Tibial nerve (tissue), 4 donors: Measurements from ENCODE around the gene COL1A2. TPM values are rescaled to one million over a fixed set of nuclear protein-coding genes. Genes with fewer than 3 reads are reported as not detected.

Source experiments
- DNase-seq, 2 donors: peaks; one replicate each; pipeline ENCODE4 v3.0.0-alpha.2; 2019; ENCODE audit warnings: low spot score in 2 of 2
- H3K27ac ChIP-seq, 4 donors: fragments of 200-600 bp; sonication (generic) in 3 of 4; one replicate each; pipeline ENCODE4 v1.5.1; 2017 to 2019; ENCODE audit warnings: mild to moderate bottlenecking in 1 of 4
- H3K27me3 ChIP-seq, 2 donors: fragments of 200-600 bp; sonication (generic) in 1 of 2; one replicate each; pipeline versions ENCODE4 v1.5.1 to v1.6.0; 2017 to 2019
- H3K36me3 ChIP-seq, 3 donors: fragments of 200-600 bp; sonication (generic); one replicate each; pipeline ENCODE4 v1.5.1; 2018 to 2019
- H3K4me1 ChIP-seq, 4 donors: fragments of 200-600 bp; sonication (generic) in 3 of 4; one replicate each; pipeline ENCODE4 v1.5.1; 2017 to 2019
- H3K4me3 ChIP-seq, 4 donors: fragments of 200-600 bp; sonication (generic) in 3 of 4; one replicate each; pipeline ENCODE4 v1.5.1; 2017 to 2019; ENCODE audit warnings: mild to moderate bottlenecking in 1 of 4, moderate library complexity in 1 of 4
- H3K9me3 ChIP-seq, 4 donors: fragments of 200-600 bp; sonication (generic) in 3 of 4; one replicate each; pipeline ENCODE4 v1.5.1; 2017 to 2019
- CTCF ChIP-seq, 5 experiments: fragments of 200-600 bp in 3 of 5; fragments of 450-650 bp in 2 of 5; sonication (generic) in 3 of 5; IDR thresholded peaks; one replicate each; pipeline ENCODE4 v1.5.1; 2016 to 2019; ENCODE audit warnings: antibody characterized with exemption in 5 of 5, mild to moderate bottlenecking in 3 of 5, moderate library complexity in 2 of 5
- EP300 ChIP-seq, 2 donors: sonication (generic); formaldehyde crosslinking; IDR thresholded peaks; one replicate each; pipeline ENCODE4 v1.6.1; 2017; ENCODE audit warnings: antibody characterized with exemption in 2 of 2, mild to moderate bottlenecking in 1 of 2
- POLR2A ChIP-seq, 2 donors: fragments of 450-650 bp; IDR thresholded peaks; one replicate each; pipeline ENCODE4 v1.6.1; 2017; ENCODE audit warnings: antibody characterized with exemption in 2 of 2, mild to moderate bottlenecking in 2 of 2, moderate library complexity in 2 of 2
- WGBS, 2 donors: methylation state at CpG; one replicate each; pipeline ENCODE4 v1.1.5; 2018; 5-methylcytosine and 5-hydroxymethylcytosine counted together
- total RNA-seq, 4 donors: library from RNA; depleted of rRNA; stranded (reverse); fragments of >200 nt; gene quantifications; one replicate each; pipeline ENCODE4 v1.1.0, GENCODE V29; 2016

Gene COL1A2
- total RNA-seq, 4 donors from 2014 or later: 235 to 747 (median 399) TPM

- DNase-seq: peak; percentile 76
- Histone ChIP-seq H3K36me3 (no peaks in the 10 kb centered on the region), H3K4me3 (peak overlapping the region in 3 of 4 donors; percentile 9 to 36 (median 10)), H3K27me3 (no peaks in the 10 kb centered on the region), H3K27ac (peak overlapping the region; percentile 77 to 91 (median 82)), H3K9me3 (no peaks in the 10 kb centered on the region), H3K4me1 (peaks cover 0 to 56% (median 12%) of the 10 kb centered on the region in 4 donors)
- TF ChIP-seq CTCF (IDR thresholded peaks at IDR 0.05): peak in 1 of 5 experiments; percentile 9
- TF ChIP-seq POLR2A (IDR thresholded peaks at IDR 0.05): peak; percentile 28 to 42
- TF ChIP-seq EP300 (IDR thresholded peaks at IDR 0.05): peak in 1 of 2 donors; percentile 81
- 6 to 19% methylated on average over 2 of the region's 2 CpGs for WGBS, 2 donors
These were observed 20.5 kb upstream of the COL1A2 start for GRCh38 chr7:94374231-94374630.

GRCh38 chr7:94374721-94375566 is 19.8 kb upstream of the COL1A2 start:
- 20 to 22% methylated on average over 5 of the region's 5 CpGs for WGBS, 2 donors
- Histone ChIP-seq H3K4me3 (peak overlapping the region; percentile 9 to 36 (median 15)), H3K4me1 (peaks cover 0 to 51% (median 11%) of the 10 kb centered on the region in 4 donors), H3K27ac (peak overlapping the region; percentile 77 to 91 (median 82)), H3K9me3 (no peaks in the 10 kb centered on the region), H3K27me3 (no peaks in the 10 kb centered on the region), H3K36me3 (no peaks in the 10 kb centered on the region)
- TF ChIP-seq POLR2A (IDR thresholded peaks at IDR 0.05): no peak
- no peak for TF ChIP-seq CTCF (IDR thresholded peaks at IDR 0.05)
- TF ChIP-seq EP300 (IDR thresholded peaks at IDR 0.05): peak in 1 of 2 donors; percentile 58
- peak; percentile 26 to 71 for DNase-seq

- Histone ChIP-seq H3K4me1 (peaks cover 0 to 51% (median 11%) of the 10 kb centered on the region in 4 donors), H3K9me3 (no peaks in the 10 kb centered on the region), H3K36me3 (no peaks in the 10 kb centered on the region), H3K27me3 (no peaks in the 10 kb centered on the region), H3K27ac (peak overlapping the region; percentile 77 to 91 (median 82)), H3K4me3 (peak overlapping the region in 3 of 4 donors; percentile 10 to 36 (median 20))
- 9 to 16% methylated on average over 2 of the region's 2 CpGs for WGBS, 2 donors
- DNase-seq: peak in 1 of 2 donors; percentile 41
- TF ChIP-seq POLR2A (IDR thresholded peaks at IDR 0.05): no peak
- peak in 1 of 5 experiments; percentile 10 for TF ChIP-seq CTCF (IDR thresholded peaks at IDR 0.05)
These were observed 19.0 kb upstream of the COL1A2 start for GRCh38 chr7:94375691-94376090.

GRCh38 chr7:94376281-94376680 is 18.4 kb upstream of the COL1A2 start:
- peaks cover 0 to 51% (median 11%) of the 10 kb centered on the region in 4 donors for H3K4me1 ChIP-seq
- peak overlapping the region; percentile 77 to 91 (median 82) for H3K27ac ChIP-seq
- no peak for DNase-seq
- H3K4me3 ChIP-seq: no peak overlapping the region
- WGBS, 2 donors: 68 to 81% methylated on average over 1 of the region's 1 CpG
- H3K9me3 ChIP-seq: no peaks in the 10 kb centered on the region
- H3K27me3 ChIP-seq: no peaks in the 10 kb centered on the region
- TF ChIP-seq POLR2A (IDR thresholded peaks at IDR 0.05) (no peak), CTCF (IDR thresholded peaks at IDR 0.05) (no peak), EP300 (IDR thresholded peaks at IDR 0.05) (no peak)
- H3K36me3 ChIP-seq: no peaks in the 10 kb centered on the region

GRCh38 chr7:94378356-94378755 is 16.3 kb upstream of the COL1A2 start:
- DNase-seq: no peak
- 37 to 61% methylated on average over 3 of the region's 3 CpGs for WGBS, 2 donors

More at GRCh38 chr7:94378356-94378755, 16.3 kb upstream of the COL1A2 start:
- Histone ChIP-seq H3K4me1 (peaks cover 0 to 49% (median 11%) of the 10 kb centered on the region in 4 donors), H3K27ac (peak overlapping the region in 2 of 4 donors; percentile 84 to 91), H3K4me3 (no peak overlapping the region), H3K36me3 (no peaks in the 10 kb centered on the region), H3K9me3 (no peaks in the 10 kb centered on the region), H3K27me3 (no peaks in the 10 kb centered on the region)
- TF ChIP-seq POLR2A (IDR thresholded peaks at IDR 0.05): no peak
- TF ChIP-seq EP300 (IDR thresholded peaks at IDR 0.05): no peak
- no peak for TF ChIP-seq CTCF (IDR thresholded peaks at IDR 0.05)
